ENCODE measurements around the gene PITHD1.

GRCh38 chr1:23796466-23797271, 18.5 kb downstream of the PITHD1 start:
- TF ChIP-seq CTCF (IDR thresholded peaks at IDR 0.05) (no peak), EZH2 (IDR thresholded peaks at IDR 0.05) (no peak)

Data from neural progenitor cell (in vitro differentiated cells).